ENCODE measurements around the gene AGTRAP. TPM values are rescaled to one million over a fixed set of nuclear protein-coding genes. Genes with fewer than 3 reads are reported as not detected.

Gene AGTRAP
- total and polyA plus RNA-seq, 4 donors: 37.0 to 266 (median 83.3) TPM

GRCh38 chr1:11792106-11792505 is 56.2 kb downstream of the AGTRAP start:
- TF ChIP-seq, protein P1, sequence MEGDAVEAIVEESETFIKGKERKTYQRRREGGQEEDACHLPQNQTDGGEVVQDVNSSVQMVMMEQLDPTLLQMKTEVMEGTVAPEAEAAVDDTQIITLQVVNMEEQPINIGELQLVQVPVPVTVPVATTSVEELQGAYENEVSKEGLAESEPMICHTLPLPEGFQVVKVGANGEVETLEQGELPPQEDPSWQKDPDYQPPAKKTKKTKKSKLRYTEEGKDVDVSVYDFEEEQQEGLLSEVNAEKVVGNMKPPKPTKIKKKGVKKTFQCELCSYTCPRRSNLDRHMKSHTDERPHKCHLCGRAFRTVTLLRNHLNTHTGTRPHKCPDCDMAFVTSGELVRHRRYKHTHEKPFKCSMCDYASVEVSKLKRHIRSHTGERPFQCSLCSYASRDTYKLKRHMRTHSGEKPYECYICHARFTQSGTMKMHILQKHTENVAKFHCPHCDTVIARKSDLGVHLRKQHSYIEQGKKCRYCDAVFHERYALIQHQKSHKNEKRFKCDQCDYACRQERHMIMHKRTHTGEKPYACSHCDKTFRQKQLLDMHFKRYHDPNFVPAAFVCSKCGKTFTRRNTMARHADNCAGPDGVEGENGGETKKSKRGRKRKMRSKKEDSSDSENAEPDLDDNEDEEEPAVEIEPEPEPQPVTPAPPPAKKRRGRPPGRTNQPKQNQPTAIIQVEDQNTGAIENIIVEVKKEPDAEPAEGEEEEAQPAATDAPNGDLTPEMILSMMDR (IDR thresholded peaks at IDR 0.05; ENCODE audit: control extremely low read depth, extremely low read depth): no peak
- Histone ChIP-seq H3K27me3 (ENCODE audit: control insufficient read depth in 3 of 3, insufficient read depth in 3 of 3, low read length in 2 of 3) (no peaks in the 10 kb centered on the region), H3K4me3 (no peak overlapping the region), H3K9me3 (ENCODE audit: control insufficient read depth in 4 of 4, insufficient read depth in 3 of 4, low read length in 3 of 4) (no peaks in the 10 kb centered on the region), H3K9ac (ENCODE audit: insufficient read depth in 1 of 2, low read length in 2 of 2) (no peak overlapping the region), H3K27ac (ENCODE audit: low read depth in 1 of 2, low read length in 1 of 2) (peak overlapping the region; percentile 70 to 95), H3K36me3 (ENCODE audit: control insufficient read depth in 4 of 4, insufficient read depth in 4 of 4, low read length in 4 of 4) (peaks cover 10 to 55% (median 33%) of the 10 kb centered on the region in 4 donors), H3K4me1 (ENCODE audit: control insufficient read depth in 5 of 5, insufficient read depth in 5 of 5, low read length in 5 of 5) (peaks cover 3 to 53% (median 9%) of the 10 kb centered on the region in 5 donors)
- no peak for DNase-seq
- 75 to 86% methylated on average over 11 of the region's 11 CpGs for WGBS, 2 donors
- ATAC-seq (ENCODE audit: insufficient read depth, low FRiP score): no peak

GRCh38 chr1:11793819-11794218 is 57.9 kb downstream of the AGTRAP start:
- Histone ChIP-seq H3K27me3 (ENCODE audit: control insufficient read depth in 3 of 3, insufficient read depth in 3 of 3, low read length in 2 of 3) (no peaks in the 10 kb centered on the region), H3K4me3 (no peak overlapping the region), H3K36me3 (ENCODE audit: control insufficient read depth in 4 of 4, insufficient read depth in 4 of 4, low read length in 4 of 4) (peaks cover 10 to 52% (median 34%) of the 10 kb centered on the region in 4 donors), H3K27ac (ENCODE audit: low read depth in 1 of 2, low read length in 1 of 2) (peak overlapping the region in 1 of 2 donors; percentile 70), H3K9me3 (ENCODE audit: control insufficient read depth in 4 of 4, insufficient read depth in 3 of 4, low read length in 3 of 4) (no peaks in the 10 kb centered on the region), H3K4me1 (ENCODE audit: control insufficient read depth in 5 of 5, insufficient read depth in 5 of 5, low read length in 5 of 5) (peaks cover 0 to 37% (median 0%) of the 10 kb centered on the region in 5 donors), H3K9ac (ENCODE audit: insufficient read depth in 1 of 2, low read length in 2 of 2) (no peak overlapping the region)
- WGBS, 2 donors: 95 to 96% methylated on average over 15 of the region's 15 CpGs
- no peak for ATAC-seq (ENCODE audit: insufficient read depth, low FRiP score)
- TF ChIP-seq, protein P1 (IDR thresholded peaks at IDR 0.05; ENCODE audit: control extremely low read depth, extremely low read depth): no peak
- no peak for DNase-seq

DNA sequence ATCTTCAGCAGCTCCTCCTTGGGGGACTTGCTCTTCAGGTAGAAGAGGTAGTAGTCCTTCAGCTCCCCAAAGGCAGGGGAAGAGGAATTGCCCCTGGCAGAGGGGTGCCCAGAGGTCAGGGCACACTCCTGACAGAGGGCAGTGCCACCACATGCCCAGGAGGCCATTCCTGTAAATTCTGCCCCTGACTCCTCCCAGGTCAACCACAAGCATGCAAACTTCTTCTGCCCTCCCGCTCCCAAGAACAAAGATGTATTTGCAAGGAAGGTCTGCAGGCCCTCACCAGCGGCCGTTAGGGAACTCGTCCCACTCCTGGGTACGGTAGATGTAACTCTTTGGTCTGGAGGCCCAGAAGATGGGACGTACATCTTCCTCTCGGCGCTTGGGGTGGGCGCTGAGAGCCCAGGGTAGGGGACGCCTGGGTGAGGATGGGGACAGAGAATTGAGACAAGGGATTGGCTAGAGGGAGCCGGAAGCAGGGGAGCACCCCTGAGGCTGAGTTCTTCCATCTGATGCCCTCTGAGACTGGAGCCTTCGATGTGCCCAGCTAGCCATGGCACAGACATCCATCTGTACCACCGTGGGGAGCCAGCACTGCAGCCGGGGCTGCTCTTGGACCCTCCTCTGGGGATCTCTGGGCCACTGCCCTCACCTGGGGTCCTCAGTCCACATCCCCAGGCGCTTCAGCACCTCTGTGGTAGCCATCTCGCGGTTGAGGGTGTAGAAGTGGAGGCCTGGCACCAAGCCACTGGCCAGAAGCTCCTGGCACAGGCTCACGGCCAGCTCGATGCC is 58.7 kb downstream of the AGTRAP start:
- Histone ChIP-seq H3K4me3 (no peak overlapping the region), H3K27ac (ENCODE audit: low read depth in 1 of 2, low read length in 1 of 2) (peak overlapping the region in 1 of 2 donors; percentile 70), H3K36me3 (ENCODE audit: control insufficient read depth in 4 of 4, insufficient read depth in 4 of 4, low read length in 4 of 4) (peaks cover 10 to 55% (median 34%) of the 10 kb centered on the region in 4 donors), H3K27me3 (ENCODE audit: control insufficient read depth in 3 of 3, insufficient read depth in 3 of 3, low read length in 2 of 3) (no peaks in the 10 kb centered on the region), H3K9me3 (ENCODE audit: control insufficient read depth in 4 of 4, insufficient read depth in 3 of 4, low read length in 3 of 4) (no peaks in the 10 kb centered on the region), H3K9ac (ENCODE audit: insufficient read depth in 1 of 2, low read length in 2 of 2) (no peak overlapping the region), H3K4me1 (ENCODE audit: control insufficient read depth in 5 of 5, insufficient read depth in 5 of 5, low read length in 5 of 5) (peaks cover 0 to 30% (median 0%) of the 10 kb centered on the region in 5 donors)
- ATAC-seq (ENCODE audit: insufficient read depth, low FRiP score): no peak
- WGBS, 2 donors: 91 to 94% methylated on average over 19 of the region's 19 CpGs
- no peak for DNase-seq
- TF ChIP-seq, protein P1 (IDR thresholded peaks at IDR 0.05; ENCODE audit: control extremely low read depth, extremely low read depth): no peak

Measured in lung (tissue), 12 donors.